ENCODE data around the gene GLIPR1L1. TPM values are rescaled to one million over a fixed set of nuclear protein-coding genes. Genes with fewer than 3 reads are reported as not detected.

Gene GLIPR1L1
- total RNA-seq, 1 donor = not detected

DNA sequence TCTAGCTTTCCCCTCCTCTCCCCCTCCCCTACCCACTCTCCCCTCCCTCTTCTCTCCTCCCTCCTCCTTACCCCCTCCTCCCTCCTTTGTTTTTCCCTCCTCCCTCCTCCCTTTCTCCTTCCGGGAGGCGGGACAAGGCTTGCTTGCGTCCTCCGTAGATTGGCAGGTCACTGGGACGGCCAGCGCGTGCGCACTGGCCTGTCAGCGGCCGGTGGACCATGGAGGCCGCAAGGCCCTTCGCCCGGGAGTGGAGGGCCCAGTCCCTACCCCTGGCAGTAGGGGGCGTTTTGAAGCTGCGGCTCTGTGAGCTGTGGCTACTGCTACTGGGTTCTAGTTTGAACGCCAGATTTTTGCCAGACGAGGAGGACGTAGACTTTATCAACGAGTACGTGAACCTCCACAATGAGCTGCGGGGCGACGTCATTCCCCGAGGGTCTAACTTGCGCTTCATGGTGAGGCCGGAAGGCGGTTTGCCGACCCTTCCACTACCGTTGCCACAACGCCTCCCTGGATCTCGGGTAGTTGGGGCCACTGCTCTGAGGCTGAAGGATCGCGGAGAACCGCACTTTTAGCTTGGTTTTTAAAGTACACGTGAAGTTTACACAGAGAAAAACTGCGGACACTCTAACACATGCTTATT lies 56.5 kb downstream of the GLIPR1L1 start, which contains the start of gene GLIPR1L2:
Gene GLIPR1L2 (plus strand): TSS at position 191 of the 640 bp plus-strand sequence. CDS start 28 bp downstream, at position 219.
- H3K4me3 ChIP-seq (ENCODE audit: low read depth, low read length) = peak within 1 kb of the TSS; percentile 69
- DNase-seq (ENCODE audit: low read depth) = peak; percentile 98
- TF ChIP-seq, protein P1, sequence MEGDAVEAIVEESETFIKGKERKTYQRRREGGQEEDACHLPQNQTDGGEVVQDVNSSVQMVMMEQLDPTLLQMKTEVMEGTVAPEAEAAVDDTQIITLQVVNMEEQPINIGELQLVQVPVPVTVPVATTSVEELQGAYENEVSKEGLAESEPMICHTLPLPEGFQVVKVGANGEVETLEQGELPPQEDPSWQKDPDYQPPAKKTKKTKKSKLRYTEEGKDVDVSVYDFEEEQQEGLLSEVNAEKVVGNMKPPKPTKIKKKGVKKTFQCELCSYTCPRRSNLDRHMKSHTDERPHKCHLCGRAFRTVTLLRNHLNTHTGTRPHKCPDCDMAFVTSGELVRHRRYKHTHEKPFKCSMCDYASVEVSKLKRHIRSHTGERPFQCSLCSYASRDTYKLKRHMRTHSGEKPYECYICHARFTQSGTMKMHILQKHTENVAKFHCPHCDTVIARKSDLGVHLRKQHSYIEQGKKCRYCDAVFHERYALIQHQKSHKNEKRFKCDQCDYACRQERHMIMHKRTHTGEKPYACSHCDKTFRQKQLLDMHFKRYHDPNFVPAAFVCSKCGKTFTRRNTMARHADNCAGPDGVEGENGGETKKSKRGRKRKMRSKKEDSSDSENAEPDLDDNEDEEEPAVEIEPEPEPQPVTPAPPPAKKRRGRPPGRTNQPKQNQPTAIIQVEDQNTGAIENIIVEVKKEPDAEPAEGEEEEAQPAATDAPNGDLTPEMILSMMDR (IDR thresholded peaks at IDR 0.05; ENCODE audit: insufficient read depth, low read length) = peak; percentile 92

DNA sequence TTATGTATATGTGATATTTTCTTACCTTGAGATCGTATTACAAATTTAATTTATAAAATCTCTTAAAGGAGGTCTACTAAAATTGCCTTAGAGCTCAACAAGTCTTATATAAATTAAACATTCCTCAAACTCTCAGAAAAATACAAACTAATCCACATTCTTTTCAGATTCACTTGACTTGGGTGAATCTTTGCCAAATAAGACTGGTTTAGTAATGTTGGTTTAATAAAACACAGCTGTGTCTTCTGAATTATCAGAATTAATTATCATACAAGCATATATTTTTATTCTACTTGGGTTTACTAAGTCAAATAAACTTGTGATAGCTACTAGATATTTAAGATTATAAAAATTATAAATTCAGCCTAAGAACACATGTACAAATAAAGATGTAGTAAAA lies 69.8 kb downstream of the GLIPR1L1 start:
- H3K4me3 ChIP-seq (ENCODE audit: low read depth, low read length) = no peak overlapping the region
- TF ChIP-seq, protein P1 (IDR thresholded peaks at IDR 0.05; ENCODE audit: insufficient read depth, low read length) = no peak
- DNase-seq (ENCODE audit: low read depth) = peak; percentile 5

DNA sequence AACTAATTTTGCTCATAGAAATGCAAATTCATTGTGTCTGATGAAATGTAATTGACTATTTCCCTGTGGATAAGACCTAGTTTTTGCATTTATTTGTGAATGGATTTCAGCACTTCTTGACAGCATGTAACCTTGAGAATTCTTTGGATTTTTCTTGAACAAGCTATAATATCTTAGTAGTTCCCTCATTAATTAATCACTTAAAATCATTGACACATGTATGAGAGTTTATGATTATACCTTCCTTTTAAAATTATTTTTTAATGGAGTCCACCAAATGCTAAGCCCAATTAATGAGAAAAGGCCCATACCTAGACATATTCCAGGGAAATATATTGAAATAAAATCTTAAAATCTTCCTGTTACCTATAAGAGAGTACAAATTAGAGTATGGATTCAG lies 73.2 kb downstream of the GLIPR1L1 start:
- TF ChIP-seq, protein P1 (IDR thresholded peaks at IDR 0.05; ENCODE audit: insufficient read depth, low read length) = no peak
- no peak for DNase-seq (ENCODE audit: low read depth)
- H3K4me3 ChIP-seq (ENCODE audit: low read depth, low read length) = no peak overlapping the region

DNA sequence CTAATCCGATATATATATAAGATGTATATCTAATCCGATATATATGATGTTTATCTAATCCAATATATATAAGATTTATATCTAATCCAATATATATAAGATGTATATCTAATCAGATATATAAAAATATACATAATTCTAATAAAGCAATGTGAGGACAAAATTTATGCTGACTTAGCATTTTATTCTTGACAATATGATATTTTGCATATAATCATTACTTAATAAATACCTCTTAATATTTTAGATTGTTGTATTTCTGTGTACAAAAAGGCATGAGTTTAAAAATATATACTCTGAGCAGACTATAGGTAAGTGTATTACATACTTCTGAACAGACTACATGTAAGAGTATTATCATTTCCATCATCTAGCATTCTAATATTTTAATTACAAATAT lies 75.4 kb downstream of the GLIPR1L1 start:
- no peak overlapping the region for H3K4me3 ChIP-seq (ENCODE audit: low read depth, low read length)
- no peak for DNase-seq (ENCODE audit: low read depth)
- TF ChIP-seq, protein P1 (IDR thresholded peaks at IDR 0.05; ENCODE audit: insufficient read depth, low read length) = no peak

DNA sequence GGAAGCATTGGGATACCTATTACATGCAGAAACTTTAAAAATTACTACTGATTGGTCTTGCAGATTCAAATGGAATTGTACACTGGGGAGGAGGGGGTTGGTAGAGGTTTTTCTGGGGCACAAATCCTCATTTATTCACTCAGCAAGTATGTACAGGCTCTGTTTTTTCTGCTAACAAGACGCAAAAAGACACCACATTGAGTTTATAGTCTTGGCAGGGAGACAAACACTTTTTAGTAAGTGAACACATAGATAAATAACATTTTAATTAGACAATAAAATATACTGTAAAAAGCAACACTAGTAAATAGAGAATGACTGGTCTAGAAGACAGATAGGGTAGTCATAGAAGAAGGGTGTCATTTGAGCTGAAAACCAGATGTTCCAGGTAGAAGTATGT lies 80.2 kb downstream of the GLIPR1L1 start:
- no peak overlapping the region for H3K4me3 ChIP-seq (ENCODE audit: low read depth, low read length)
- DNase-seq (ENCODE audit: low read depth) = no peak
- TF ChIP-seq, protein P1 (IDR thresholded peaks at IDR 0.05; ENCODE audit: insufficient read depth, low read length) = no peak

DNA sequence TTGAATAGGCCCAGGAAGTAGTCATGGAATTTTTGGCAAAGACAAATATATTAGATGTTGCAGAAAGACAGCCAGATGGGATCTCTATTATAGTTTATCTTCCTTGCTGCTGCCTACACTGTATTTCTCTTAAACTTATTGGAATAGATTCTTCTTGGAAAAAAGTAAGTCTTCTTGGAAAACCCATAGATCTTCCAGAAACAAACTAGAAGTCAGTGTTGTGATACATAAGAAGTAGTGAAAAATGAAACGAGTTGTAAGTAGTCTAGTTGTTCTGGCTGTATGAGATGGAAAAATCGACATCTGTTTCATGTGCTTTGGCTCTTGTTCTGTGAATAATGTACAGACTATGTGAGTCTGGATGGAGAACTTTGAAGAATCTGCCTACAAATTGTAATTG lies 85.4 kb downstream of the GLIPR1L1 start:
- TF ChIP-seq, protein P1 (IDR thresholded peaks at IDR 0.05; ENCODE audit: insufficient read depth, low read length) = no peak
- H3K4me3 ChIP-seq (ENCODE audit: low read depth, low read length) = no peak overlapping the region
- peak; percentile 27 for DNase-seq (ENCODE audit: low read depth)

Other genes starting within 250 kb of the GLIPR1L1 start
- not detected in 2 replicates for gene KCNC2, start 124.8 kb upstream of the GLIPR1L1 start, total RNA-seq (ENCODE audit: low replicate concordance)
- 12.9 and 18.1 TPM in 2 replicates for gene CAPS2, start 4.3 kb upstream of the GLIPR1L1 start, total RNA-seq (ENCODE audit: low replicate concordance)
- gene GLIPR1L2, start 56.4 kb downstream of the GLIPR1L1 start, total RNA-seq (ENCODE audit: low replicate concordance) = 0.72 and 1.1 TPM in 2 replicates
- 5.2 and 167 TPM in 2 replicates for gene GLIPR1, start 146.1 kb downstream of the GLIPR1L1 start, total RNA-seq (ENCODE audit: low replicate concordance)
- gene KRR1, start 176.9 kb downstream of the GLIPR1L1 start, total RNA-seq (ENCODE audit: low replicate concordance) = 27.0 and 71.4 TPM in 2 replicates